ENCODE results near the gene DPH7.
"Not testable (repeated sequence)": the region's sequence is repeated elsewhere in the genome, so short reads cannot be mapped to it uniquely, and the experiment has no call there.

DPH7 gene

DNA sequence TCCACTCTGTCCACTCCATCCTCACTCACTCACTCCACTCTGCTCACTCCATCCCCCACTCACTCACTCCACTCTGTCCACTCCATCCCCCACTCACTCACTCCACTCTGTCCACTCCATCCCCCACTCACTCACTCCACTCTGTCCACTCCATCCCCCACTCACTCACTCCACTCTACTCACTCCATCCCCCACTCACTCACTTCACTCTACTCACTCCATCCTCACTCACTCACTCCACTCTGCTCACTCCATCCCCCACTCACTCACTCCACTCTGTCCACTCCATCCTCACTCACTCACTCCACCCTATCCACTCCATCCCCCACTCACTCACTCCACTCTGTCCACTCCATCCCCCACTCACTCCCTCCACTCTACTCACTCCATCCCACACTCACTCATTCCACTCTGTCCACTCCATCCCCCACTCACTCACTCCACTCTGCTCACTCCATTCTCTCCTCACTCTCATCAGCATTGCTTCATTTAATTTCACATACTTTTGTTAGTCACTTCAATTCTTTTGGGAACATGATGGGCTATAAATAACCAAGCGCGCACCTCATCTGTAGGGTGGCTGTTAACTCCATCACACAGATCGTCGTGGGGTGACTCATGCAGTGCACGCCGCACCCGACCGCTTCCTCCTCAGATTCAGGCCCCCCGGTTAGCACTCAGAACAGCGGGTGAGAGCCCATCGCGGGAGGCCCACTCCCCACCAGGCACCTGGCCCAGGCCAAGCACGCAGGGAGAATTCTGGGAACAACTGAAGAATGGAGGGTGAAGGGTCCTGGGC is 59.9 kb downstream of the DPH7 start:
- not testable (repeated sequence) for DNase-seq (ENCODE audit: low spot score)

DNA sequence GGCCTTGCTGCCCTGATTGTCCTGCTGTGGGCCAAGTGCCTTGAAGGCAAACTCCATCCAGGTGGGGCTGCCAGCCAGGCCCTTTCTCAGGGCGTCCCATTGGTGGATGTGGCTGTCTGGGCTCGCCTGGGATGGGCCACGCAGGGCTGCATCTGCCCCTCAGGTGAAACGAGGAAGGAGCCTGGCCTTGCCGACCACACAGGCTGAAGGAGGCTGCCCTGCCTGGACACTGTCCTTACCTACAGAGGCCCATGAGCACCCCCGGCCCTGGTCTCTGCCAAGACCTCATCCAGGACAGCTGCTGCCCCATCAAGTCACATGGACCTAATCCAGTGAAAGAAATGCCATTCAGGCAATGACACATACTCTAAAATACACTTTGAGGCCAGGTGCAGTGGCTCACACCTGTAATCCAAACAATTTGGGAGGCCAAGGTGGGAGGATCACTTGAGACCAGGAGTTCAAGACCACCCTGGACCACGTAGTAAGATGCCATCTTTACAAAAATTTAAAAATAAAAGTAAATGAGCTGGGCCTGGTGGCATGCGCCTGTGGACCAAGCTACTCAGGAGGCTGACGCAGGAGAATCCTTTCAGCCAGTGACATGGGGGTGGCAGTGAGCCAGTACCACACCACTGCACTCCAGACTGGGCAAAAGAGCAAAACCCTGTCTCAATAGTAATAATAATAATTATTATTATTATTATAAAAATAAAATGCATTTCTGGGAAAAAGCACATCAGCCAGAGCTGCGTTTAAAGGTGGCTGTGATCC is 62.4 kb downstream of the DPH7 start:
- no peak for DNase-seq (ENCODE audit: low spot score)

DNA sequence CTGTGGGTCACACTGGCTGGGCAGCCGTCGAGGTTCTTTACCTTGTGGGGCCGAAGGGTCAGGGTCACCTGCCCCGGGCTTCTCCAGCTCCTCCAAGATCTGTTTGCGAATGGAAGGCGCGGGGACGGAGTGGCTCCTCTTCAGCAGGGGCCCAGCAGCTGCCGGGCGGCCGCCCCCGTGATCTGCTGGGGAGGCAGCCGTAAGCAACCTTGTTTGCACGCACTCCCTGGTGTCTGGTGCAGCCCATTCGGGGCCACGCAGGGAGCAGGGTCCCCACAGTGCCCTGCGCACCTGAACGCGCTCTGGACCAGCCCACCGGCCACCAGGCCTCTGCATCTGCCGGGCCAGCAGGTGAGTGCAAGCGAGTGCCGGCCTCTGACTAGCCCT is 63.4 kb downstream of the DPH7 start:
- no peak for DNase-seq (ENCODE audit: low spot score)

DNA sequence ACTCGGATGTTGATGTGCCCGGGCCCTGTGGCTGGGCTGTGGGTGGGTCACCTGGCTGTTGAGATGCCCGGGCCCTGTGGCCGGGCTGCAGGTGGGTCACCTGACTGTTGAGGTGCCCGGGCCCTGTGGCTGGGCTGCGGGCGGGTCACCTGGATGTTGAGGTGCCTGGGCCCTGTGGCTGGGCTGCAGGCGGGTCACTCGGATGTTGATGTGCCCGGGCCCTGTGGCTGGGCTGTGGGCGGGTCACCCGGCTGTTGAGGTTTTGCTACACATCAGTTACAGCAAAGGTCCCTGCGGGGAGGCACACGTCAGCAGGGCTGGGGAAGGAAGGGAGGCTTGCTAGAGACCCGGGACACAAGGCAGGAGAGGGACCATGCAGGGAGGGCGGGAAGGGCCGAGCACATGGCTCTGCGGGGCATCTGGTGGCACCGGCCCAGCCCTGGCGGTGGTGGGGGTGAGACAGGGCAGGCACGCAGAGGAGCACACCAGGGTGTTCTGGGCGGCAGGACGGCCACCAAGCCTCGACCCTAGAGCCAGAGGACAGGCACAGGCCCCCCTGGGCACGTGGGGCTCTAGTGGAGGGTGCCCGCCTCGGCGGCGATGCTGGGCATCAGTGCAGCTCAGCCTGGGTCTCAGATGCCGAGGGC is 63.9 kb downstream of the DPH7 start:
- DNase-seq (ENCODE audit: low spot score), result no peak

DNA sequence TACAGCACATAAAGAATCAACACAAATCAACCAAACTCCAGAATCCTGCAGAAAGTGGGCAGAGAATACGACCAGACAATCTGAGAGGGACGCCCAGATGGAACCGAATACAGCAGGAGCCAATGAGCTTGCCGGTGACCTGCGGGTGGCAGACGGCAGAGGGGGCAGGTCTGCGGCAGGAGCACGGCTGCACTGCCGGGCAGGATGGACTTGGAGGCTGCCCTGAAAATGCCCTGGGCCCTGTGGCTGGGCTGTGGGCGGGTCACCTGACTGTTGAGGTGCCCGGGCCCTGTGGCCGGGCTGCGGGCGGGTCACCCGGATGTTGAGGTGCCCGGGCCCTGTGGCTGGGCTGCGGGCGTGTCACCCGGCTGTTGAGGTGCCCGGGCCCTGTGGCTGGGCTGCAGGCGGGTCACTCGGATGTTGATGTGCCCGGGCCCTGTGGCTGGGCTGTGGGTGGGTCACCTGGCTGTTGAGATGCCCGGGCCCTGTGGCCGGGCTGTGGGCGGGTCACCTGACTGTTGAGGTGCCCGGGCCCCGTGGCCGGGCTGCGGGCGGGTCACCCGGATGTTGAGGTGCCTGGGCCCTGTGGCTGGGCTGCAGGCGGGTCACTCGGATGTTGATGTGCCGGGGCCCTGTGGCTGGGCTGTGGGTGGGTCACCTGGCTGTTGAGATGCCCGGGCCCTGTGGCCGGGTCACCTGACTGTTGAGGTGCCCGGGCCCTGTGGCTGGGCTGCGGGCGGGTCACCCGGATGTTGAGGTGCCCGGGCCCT is 64.7 kb downstream of the DPH7 start:
- not testable (repeated sequence) for DNase-seq (ENCODE audit: low spot score)

DNA sequence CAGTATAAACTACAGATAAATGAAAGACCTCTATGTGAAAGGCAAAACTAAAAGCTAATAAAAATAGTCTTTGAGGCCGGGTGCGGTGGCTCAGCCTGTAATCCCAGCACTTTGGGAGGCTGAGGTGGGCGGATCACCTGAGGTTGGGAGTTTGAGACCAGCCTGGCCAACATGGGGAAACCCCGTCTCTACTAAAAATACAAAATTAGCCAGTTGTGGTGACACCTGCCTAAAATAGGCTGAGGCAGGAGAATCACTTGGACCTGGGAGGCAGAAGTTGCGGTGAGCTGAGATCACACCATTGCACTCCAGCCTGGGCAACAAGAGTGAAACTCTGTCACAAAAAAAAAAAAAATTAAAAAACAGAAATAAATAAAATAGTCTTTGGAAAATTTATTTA is 65.6 kb downstream of the DPH7 start:
- DNase-seq (ENCODE audit: low spot score), result not testable (repeated sequence)

DNA sequence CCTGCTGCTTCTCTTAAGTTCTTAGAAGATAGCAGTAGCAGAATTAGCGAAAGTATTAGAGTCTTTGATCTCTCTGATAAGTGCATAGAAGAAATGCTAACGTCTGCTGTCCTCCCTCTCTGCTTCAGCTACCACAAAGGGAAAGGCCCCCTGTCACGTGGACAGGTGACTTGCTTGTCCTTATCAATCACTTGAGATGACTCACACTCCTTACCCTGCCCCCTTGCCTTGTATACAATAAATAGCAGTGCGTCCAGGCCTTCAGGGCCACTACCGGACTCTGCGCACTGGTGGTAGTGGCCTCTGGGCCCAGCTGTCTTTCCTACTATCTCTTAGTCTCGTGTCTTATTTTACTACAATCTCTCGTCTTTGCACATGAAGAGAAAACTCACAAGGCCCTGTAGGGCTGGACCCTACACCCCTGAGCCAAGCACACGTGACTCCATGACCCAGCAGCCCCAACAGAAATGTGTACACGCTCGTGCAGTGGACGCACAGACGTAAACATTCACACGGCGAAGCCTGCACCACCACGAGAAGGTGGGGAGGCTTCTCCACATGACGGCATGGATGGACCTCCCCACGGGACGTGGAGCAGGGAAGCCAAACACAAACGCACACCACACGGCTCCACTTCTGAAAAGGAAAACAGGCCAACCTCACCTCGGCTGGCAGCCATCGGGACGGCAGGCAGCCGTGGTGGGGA is 66.8 kb downstream of the DPH7 start:
- no peak for DNase-seq (ENCODE audit: low spot score)

DNA sequence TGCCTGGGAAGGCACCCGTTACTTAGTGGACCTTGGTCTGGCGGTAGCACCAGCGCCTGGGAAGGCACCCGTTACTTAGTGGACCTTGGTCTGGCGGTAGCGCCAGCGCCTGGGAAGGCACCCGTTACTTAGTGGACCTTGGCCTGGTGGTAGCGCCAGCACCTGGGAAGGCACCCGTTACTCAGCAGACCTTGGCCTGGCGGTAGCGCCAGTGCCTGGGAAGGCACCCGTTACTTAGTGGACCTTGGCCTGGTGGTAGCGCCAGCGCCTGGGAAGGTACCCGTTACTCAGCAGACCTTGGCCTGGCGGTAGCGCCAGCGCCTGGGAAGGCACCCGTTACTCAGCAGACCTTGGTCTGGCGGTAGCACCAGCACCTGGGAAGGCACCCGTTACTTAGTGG is 67.6 kb downstream of the DPH7 start:
- not testable (repeated sequence) for DNase-seq (ENCODE audit: low spot score)

DNA sequence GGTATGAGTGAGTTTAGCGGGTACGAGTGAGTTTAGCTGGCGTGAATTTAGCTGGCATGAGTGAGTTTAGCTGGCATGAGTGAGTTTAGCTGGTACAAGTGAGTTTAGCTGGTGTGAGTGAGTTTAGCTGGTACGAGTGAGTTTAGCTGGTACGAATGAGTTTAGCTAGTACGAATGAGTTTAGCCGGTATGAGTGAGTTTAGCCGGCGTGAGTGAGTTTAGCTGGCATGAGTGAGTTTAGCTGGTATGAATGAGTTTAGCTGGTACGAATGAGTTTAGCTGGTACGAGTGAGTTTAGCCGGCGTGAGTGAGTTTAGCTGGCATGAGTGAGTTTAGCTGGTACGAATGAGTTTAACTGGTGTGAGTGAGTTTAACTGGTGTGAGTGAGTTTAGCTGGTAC is 69.5 kb downstream of the DPH7 start:
- DNase-seq (ENCODE audit: low spot score), result no peak

DNA sequence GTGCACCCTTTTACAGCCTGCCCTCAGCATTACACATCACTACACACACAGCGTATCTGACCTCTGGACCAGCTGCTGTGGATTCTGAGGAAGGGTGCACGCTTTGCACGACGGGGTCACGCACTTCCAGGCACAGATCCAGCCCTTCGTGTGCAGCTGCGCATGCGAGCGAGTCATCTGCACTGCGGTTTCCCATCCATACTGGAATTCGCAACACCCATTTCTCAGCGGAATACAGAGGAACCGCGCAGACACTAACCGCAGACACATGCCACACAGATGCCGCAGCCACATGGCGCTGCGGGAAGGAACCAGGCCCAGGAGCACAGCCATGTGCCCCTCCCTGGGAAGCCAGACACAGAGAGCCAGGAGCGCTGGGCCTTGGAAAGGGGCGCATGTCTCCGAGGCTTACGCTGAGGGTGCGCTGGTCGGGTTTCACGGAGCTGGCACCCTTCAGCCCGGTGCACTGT is 72.0 kb downstream of the DPH7 start:
- no peak for DNase-seq (ENCODE audit: low spot score)

DNA sequence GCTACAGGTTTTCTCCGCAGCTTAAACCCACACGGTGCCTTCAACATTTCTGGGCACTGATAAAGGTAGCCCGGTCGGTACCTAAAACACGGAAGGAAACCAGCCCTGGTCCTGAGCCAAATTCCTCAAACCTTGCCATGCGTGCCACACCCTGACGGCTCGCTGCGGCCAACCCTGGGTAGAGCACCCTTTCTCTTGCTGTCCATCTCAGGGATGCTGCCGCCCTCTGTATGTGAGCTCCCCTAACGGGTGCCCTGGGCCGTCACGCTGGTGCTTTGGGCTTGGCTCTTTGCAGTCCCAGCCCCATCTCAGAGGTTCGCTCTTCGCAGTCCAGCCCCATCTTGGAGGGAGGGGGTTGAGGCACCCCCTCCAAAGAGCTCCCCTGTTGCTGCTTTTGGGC is 72.5 kb downstream of the DPH7 start:
- DNase-seq (ENCODE audit: low spot score), result no peak

DNA sequence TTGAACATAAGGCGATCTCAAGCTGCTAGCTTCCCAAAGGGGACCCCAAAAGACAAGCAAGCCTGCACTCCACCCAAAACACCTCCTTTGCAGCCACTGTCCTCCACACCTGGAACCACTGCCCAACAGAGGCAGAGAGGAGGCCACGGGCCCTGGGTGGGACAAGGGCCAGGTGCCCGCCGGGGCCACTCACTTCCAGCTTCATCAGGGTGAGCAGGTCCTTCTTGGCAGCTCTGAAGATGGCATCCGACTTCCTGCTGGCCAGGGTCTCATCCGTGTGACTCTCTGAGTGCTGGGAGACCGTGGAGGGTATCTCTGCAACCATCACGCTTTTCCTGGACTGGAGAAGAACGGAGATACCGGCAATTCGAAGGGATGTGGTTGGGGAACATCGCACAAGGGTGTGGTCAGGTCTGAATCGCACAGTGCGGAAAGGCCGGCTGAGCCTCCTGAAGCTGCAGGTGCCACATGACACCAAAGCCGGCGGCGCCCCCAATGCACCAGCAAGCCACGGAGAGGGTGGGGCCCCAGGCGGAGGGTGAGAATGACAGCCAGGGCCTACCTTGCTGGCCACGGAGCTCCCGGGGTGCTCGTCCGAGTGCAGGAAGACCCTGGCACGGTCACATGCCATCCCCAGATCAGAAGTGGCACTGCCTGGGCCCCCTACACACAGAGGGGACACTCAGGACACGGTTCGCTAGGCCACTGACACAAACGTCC is 73.1 kb downstream of the DPH7 start:
- DNase-seq (ENCODE audit: low spot score), result no peak
